ENCODE measurements around the gene MTCH2. TPM values are rescaled to one million over a fixed set of nuclear protein-coding genes. Genes with fewer than 3 reads are reported as not detected.

The MTCH2 gene
- total RNA-seq, 1 donor, result 74.9 TPM

GRCh38 chr11:47589977-47590861, 52.1 kb downstream of the MTCH2 start:
- peak overlapping the region; percentile 42 for H3K4me3 ChIP-seq (ENCODE audit: insufficient read depth, low read length)
- H3K4me2 ChIP-seq (ENCODE audit: insufficient read depth, low read length), result peak overlapping the region; percentile 33
- H3K9me3 ChIP-seq (ENCODE audit: low read depth, low read length), result no peaks in the 10 kb centered on the region
- peak; percentile 83 for DNase-seq (ENCODE audit: insufficient read length, low spot score, missing footprints)
- H3K36me3 ChIP-seq (ENCODE audit: insufficient read depth, low read length), result no peaks in the 10 kb centered on the region
- peak overlapping the region; percentile 71 for H2AFZ ChIP-seq (ENCODE audit: low read length)
- peaks cover 47% of the 10 kb centered on the region for H3K27me3 ChIP-seq (ENCODE audit: insufficient read depth, low read length)
- H3K4me1 ChIP-seq (ENCODE audit: insufficient read depth, low read length), result no peaks in the 10 kb centered on the region
- H4K20me1 ChIP-seq (ENCODE audit: insufficient read depth, low read length), result peaks cover 4% of the 10 kb centered on the region
- no peak overlapping the region for H3K27ac ChIP-seq (ENCODE audit: low read depth, low read length)
- H3K79me2 ChIP-seq (ENCODE audit: insufficient read depth, low read length), result no peaks in the 10 kb centered on the region
- no peak for TF ChIP-seq CTCF (IDR thresholded peaks at IDR 0.05; ENCODE audit: extremely low read depth, low read depth, low read length)

GRCh38 chr11:47589584-47589976, 52.8 kb downstream of the MTCH2 start:
- H3K27me3 ChIP-seq (ENCODE audit: insufficient read depth, low read length), result peaks cover 41% of the 10 kb centered on the region
- no peak for TF ChIP-seq CTCF (IDR thresholded peaks at IDR 0.05; ENCODE audit: extremely low read depth, low read depth, low read length)
- no peak overlapping the region for H3K27ac ChIP-seq (ENCODE audit: low read depth, low read length)
- H3K36me3 ChIP-seq (ENCODE audit: insufficient read depth, low read length), result no peaks in the 10 kb centered on the region
- no peak for DNase-seq (ENCODE audit: insufficient read length, low spot score, missing footprints)
- peak overlapping the region; percentile 71 for H2AFZ ChIP-seq (ENCODE audit: low read length)
- H3K79me2 ChIP-seq (ENCODE audit: insufficient read depth, low read length), result no peaks in the 10 kb centered on the region
- H3K4me1 ChIP-seq (ENCODE audit: insufficient read depth, low read length), result no peaks in the 10 kb centered on the region
- H3K9me3 ChIP-seq (ENCODE audit: low read depth, low read length), result no peaks in the 10 kb centered on the region
- peak overlapping the region; percentile 33 for H3K4me2 ChIP-seq (ENCODE audit: insufficient read depth, low read length)
- H3K4me3 ChIP-seq (ENCODE audit: insufficient read depth, low read length), result peak overlapping the region; percentile 42
- H4K20me1 ChIP-seq (ENCODE audit: insufficient read depth, low read length), result peaks cover 2% of the 10 kb centered on the region

GRCh38 chr11:47589118-47589517, 53.2 kb downstream of the MTCH2 start:
- H3K4me3 ChIP-seq (ENCODE audit: insufficient read depth, low read length), result no peak overlapping the region

More at GRCh38 chr11:47589118-47589517, 53.2 kb downstream of the MTCH2 start:
- Histone ChIP-seq H3K4me1 (ENCODE audit: insufficient read depth, low read length) (no peaks in the 10 kb centered on the region), H3K27ac (ENCODE audit: low read depth, low read length) (no peak overlapping the region), H3K36me3 (ENCODE audit: insufficient read depth, low read length) (peaks cover 3% of the 10 kb centered on the region), H4K20me1 (ENCODE audit: insufficient read depth, low read length) (no peaks in the 10 kb centered on the region), H3K79me2 (ENCODE audit: insufficient read depth, low read length) (no peaks in the 10 kb centered on the region), H2AFZ (ENCODE audit: low read length) (no peak overlapping the region), H3K4me2 (ENCODE audit: insufficient read depth, low read length) (peak overlapping the region; percentile 33), H3K27me3 (ENCODE audit: insufficient read depth, low read length) (peaks cover 36% of the 10 kb centered on the region), H3K9me3 (ENCODE audit: low read depth, low read length) (no peaks in the 10 kb centered on the region)
- DNase-seq (ENCODE audit: insufficient read length, low spot score, missing footprints), result peak; percentile 52
- no peak for TF ChIP-seq CTCF (IDR thresholded peaks at IDR 0.05; ENCODE audit: extremely low read depth, low read depth, low read length)
